Measurements from ENCODE around the gene DSPP.

Gene DSPP

GRCh38 chr4:87620086-87620485 lies 11.8 kb downstream of the DSPP start:
- DNase-seq (ENCODE audit: low spot score) = no peak
- no peak for TF ChIP-seq CTCF (IDR thresholded peaks at IDR 0.05; ENCODE audit: extremely low read depth, insufficient read depth, missing control alignments)
- in situ Hi-C loops (cut with MboI; ENCODE audit: low pct_unique_long_range_greater_than_20kb, low sequenced_read_pairs, unreplicated experiment) = no loop called here

GRCh38 chr4:87620491-87620890 lies 12.2 kb downstream of the DSPP start:
- in situ Hi-C loops (cut with MboI; ENCODE audit: low pct_unique_long_range_greater_than_20kb, low sequenced_read_pairs, unreplicated experiment) = no loop called here
- DNase-seq (ENCODE audit: low spot score) = no peak

GRCh38 chr4:87622303-87622702 lies 14.0 kb downstream of the DSPP start:
- in situ Hi-C loops (cut with MboI; ENCODE audit: low pct_unique_long_range_greater_than_20kb, low sequenced_read_pairs, unreplicated experiment) = no loop called here
- TF ChIP-seq CTCF (IDR thresholded peaks at IDR 0.05; ENCODE audit: extremely low read depth, insufficient read depth, missing control alignments) = no peak
- DNase-seq (ENCODE audit: low spot score) = no peak

More at GRCh38 chr4:87620491-87620890, 12.2 kb downstream of the DSPP start:
- no peak for TF ChIP-seq CTCF (IDR thresholded peaks at IDR 0.05; ENCODE audit: extremely low read depth, insufficient read depth, missing control alignments)

- TF ChIP-seq CTCF (IDR thresholded peaks at IDR 0.05; ENCODE audit: extremely low read depth, insufficient read depth, missing control alignments) = no peak
- in situ Hi-C loops (cut with MboI; ENCODE audit: low pct_unique_long_range_greater_than_20kb, low sequenced_read_pairs, unreplicated experiment) = no loop called here
- DNase-seq (ENCODE audit: low spot score) = no peak
These were observed 16.4 kb downstream of the DSPP start for GRCh38 chr4:87624698-87625097.

- TF ChIP-seq CTCF (IDR thresholded peaks at IDR 0.05; ENCODE audit: extremely low read depth, insufficient read depth, missing control alignments) = no peak
- in situ Hi-C loops (cut with MboI; ENCODE audit: low pct_unique_long_range_greater_than_20kb, low sequenced_read_pairs, unreplicated experiment) = no loop called here
- DNase-seq (ENCODE audit: low spot score) = no peak
These were observed 23.3 kb downstream of the DSPP start for GRCh38 chr4:87631668-87632067.

- in situ Hi-C loops (cut with MboI; ENCODE audit: low pct_unique_long_range_greater_than_20kb, low sequenced_read_pairs, unreplicated experiment) = no loop called here
- DNase-seq (ENCODE audit: low spot score) = no peak
These were observed 24.1 kb downstream of the DSPP start for GRCh38 chr4:87632469-87632868.

More at GRCh38 chr4:87632469-87632868, 24.1 kb downstream of the DSPP start:
- no peak for TF ChIP-seq CTCF (IDR thresholded peaks at IDR 0.05; ENCODE audit: extremely low read depth, insufficient read depth, missing control alignments)
